Testis (tissue), 3 donors: ENCODE results near the gene CACNA2D4. TPM values are rescaled to one million over a fixed set of nuclear protein-coding genes. Genes with fewer than 3 reads are reported as not detected.

Experiments
- DNase-seq: peaks from one replicate; pipeline ENCODE4 v3.0.0-alpha.2; 2019
- H3K27ac ChIP-seq, 2 donors: fragments of 200-600 bp; sonication (generic); one replicate each; pipeline ENCODE4 v1.5.1; 2019
- H3K27me3 ChIP-seq: fragments of 200-600 bp; sonication (generic); one replicate; pipeline ENCODE4 v1.5.1; 2019
- H3K36me3 ChIP-seq: fragments of 200-600 bp; sonication (generic); one replicate; pipeline ENCODE4 v1.5.1; 2017; ENCODE audit warnings: low read depth; ENCODE audit errors: missing control alignments
- H3K4me1 ChIP-seq: fragments of 200-600 bp; sonication (generic); one replicate; pipeline ENCODE4 v1.5.1; 2019
- H3K4me3 ChIP-seq, 2 donors: fragments of 200-600 bp; sonication (generic); one replicate each; pipeline ENCODE4 v1.5.1; 2017 to 2019
- H3K9me3 ChIP-seq: fragments of 200-600 bp; sonication (generic); one replicate; pipeline ENCODE4 v1.5.1; 2017
- POLR2A ChIP-seq: fragments of 450-650 bp; IDR thresholded peaks from one replicate; pipeline ENCODE4 v1.6.1; 2017; ENCODE audit warnings: antibody characterized with exemption, mild to moderate bottlenecking, moderate library complexity
- WGBS, 2 donors: methylation state at CpG; one replicate each; pipeline ENCODE4 v1.1.5; 2018; 5-methylcytosine and 5-hydroxymethylcytosine counted together
- intact Hi-C: fragments of 100-400 bp; cut with DNase I; formaldehyde crosslinking; loops from one replicate; pipeline ENCODE4 v1.15.1; 2023; ENCODE audit warnings: low total_unique reads
- polyA plus RNA-seq: library from polyadenylated mRNA; stranded (reverse); fragments of 350-450 nt; fragmentation: Illumina TruSeq; extraction: RNeasy Lipid Tissue Mini Kit (QIAGEN cat#74804); gene quantifications from one replicate; pipeline ENCODE4 v1.2.3, GENCODE V29; 2014; ENCODE audit warnings: low read depth, low replicate concordance; ENCODE audit not compliant: insufficient read depth
- total RNA-seq, 2 donors: library from RNA; depleted of rRNA; stranded (reverse); fragments of >200 nt; gene quantifications; one replicate each; pipeline ENCODE4 v1.2.3, GENCODE V29; 2016
- TF ChIP-seq, protein P1 (sequence below), 3 experiments: fragments of 450-650 bp in 2 of 3; fragments of 200-600 bp in 1 of 3; sonication (generic) in 1 of 3; IDR thresholded peaks; one replicate each; pipeline ENCODE4 v1.5.1; 2016 to 2019; ENCODE audit warnings: antibody characterized with exemption in 3 of 3, mild to moderate bottlenecking in 2 of 3, moderate library complexity in 1 of 3

CACNA2D4 gene
- total and polyA plus RNA-seq, 3 donors from 2014 or later = 10.8 to 18.3 (median 15.8) TPM

DNA sequence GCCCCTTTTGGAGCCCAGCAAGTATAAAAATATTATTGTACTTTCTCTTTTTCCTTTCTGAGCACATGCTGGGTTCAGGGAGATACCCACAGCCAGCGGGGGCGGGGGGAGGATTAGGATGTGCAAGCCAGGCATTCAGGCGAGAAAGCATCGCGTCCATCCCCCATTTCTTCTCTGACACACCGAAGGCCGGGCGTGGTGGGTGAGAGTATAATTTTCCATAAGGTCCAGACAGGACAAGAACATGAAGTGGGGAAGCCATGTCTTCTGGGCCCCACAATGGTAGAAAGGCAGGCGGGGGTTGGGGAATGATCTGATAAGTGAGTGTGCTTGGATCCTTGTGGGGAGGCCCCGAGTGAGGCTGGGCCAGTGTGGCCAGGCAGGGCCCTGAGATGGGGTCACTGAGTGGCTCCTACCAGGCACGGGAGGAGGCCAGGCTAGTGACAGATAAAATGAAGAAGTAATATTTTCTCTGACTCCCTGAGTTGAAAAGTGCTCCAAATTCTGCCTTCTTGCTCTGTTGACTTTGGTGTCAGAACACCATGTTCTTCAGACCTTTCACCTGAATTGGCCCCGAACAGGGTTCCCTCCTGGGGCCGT is 108.8 kb downstream of the CACNA2D4 start:
- no peak overlapping the region for H3K4me3 ChIP-seq
- 86 to 88% methylated on average over 13 of the region's 13 CpGs for WGBS, 2 donors
- TF ChIP-seq, protein P1, sequence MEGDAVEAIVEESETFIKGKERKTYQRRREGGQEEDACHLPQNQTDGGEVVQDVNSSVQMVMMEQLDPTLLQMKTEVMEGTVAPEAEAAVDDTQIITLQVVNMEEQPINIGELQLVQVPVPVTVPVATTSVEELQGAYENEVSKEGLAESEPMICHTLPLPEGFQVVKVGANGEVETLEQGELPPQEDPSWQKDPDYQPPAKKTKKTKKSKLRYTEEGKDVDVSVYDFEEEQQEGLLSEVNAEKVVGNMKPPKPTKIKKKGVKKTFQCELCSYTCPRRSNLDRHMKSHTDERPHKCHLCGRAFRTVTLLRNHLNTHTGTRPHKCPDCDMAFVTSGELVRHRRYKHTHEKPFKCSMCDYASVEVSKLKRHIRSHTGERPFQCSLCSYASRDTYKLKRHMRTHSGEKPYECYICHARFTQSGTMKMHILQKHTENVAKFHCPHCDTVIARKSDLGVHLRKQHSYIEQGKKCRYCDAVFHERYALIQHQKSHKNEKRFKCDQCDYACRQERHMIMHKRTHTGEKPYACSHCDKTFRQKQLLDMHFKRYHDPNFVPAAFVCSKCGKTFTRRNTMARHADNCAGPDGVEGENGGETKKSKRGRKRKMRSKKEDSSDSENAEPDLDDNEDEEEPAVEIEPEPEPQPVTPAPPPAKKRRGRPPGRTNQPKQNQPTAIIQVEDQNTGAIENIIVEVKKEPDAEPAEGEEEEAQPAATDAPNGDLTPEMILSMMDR (IDR thresholded peaks at IDR 0.05) = no peak
- no peak for TF ChIP-seq POLR2A
- no peak overlapping the region for H3K27ac ChIP-seq
- intact Hi-C loops = loop anchor here (10.0 kb wide), 1 partner anchor 225 kb away; no protein-coding TSS in a partner anchor
- no peaks in the 10 kb centered on the region for H3K9me3 ChIP-seq
- no peaks in the 10 kb centered on the region for H3K4me1 ChIP-seq
- DNase-seq = no peak
- no peaks in the 10 kb centered on the region for H3K36me3 ChIP-seq
- H3K27me3 ChIP-seq = no peaks in the 10 kb centered on the region

DNA sequence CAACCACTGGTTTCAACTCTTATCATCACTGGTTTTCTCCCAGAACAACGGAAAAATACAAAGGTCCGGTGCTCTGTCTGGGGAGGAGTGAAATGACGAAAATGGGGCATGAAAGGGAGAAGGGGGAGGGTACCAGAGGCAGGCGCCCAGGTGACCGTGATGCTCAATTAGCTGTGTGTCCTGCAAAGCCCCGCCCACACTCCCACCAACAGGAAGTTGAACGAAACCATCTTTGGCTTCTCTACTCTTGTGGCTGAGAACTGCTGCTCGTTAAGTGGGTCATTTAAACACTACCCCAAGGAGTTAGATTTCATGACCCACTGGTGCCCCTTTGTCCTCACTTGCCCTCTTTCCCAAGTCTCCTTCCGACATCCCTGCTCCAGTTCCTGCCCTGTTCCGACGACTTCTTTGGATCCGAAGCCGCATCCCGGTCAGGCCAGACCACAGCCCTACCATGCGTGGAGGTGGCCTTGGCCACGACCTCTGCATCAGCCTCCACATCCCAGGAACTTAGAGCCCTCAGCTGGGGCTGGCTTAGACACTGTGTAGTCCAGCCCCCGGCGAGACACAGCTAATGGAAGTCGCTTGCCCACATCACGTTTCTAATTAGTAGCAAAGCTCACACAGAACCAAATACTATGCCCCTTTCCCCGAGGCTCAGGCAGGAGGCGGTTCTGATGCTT is 109.5 kb downstream of the CACNA2D4 start:
- Histone ChIP-seq H3K4me1 (no peaks in the 10 kb centered on the region), H3K4me3 (no peak overlapping the region), H3K27me3 (no peaks in the 10 kb centered on the region), H3K27ac (no peak overlapping the region), H3K9me3 (no peaks in the 10 kb centered on the region), H3K36me3 (no peaks in the 10 kb centered on the region)
- TF ChIP-seq, protein P1 (IDR thresholded peaks at IDR 0.05) = no peak
- TF ChIP-seq POLR2A = no peak
- 89 to 90% methylated on average over 22 of the region's 22 CpGs for WGBS, 2 donors
- no peak for DNase-seq
- intact Hi-C loops = loop anchor here (10.0 kb wide), 1 partner anchor 226 kb away; no protein-coding TSS in a partner anchor

GRCh38 chr12:1808036-1808797 is 110.2 kb downstream of the CACNA2D4 start:
- no peak overlapping the region for H3K27ac ChIP-seq
- no peaks in the 10 kb centered on the region for H3K27me3 ChIP-seq
- H3K4me3 ChIP-seq = no peak overlapping the region
- intact Hi-C loops = loop anchor here (10.0 kb wide), 1 partner anchor 227 kb away; no protein-coding TSS in a partner anchor
- no peaks in the 10 kb centered on the region for H3K9me3 ChIP-seq
- H3K36me3 ChIP-seq = no peaks in the 10 kb centered on the region
- TF ChIP-seq, protein P1 (IDR thresholded peaks at IDR 0.05) = no peak
- TF ChIP-seq POLR2A = no peak
- H3K4me1 ChIP-seq = no peaks in the 10 kb centered on the region
- DNase-seq = no peak
- 80 to 91% methylated on average over 19 of the region's 19 CpGs for WGBS, 2 donors

DNA sequence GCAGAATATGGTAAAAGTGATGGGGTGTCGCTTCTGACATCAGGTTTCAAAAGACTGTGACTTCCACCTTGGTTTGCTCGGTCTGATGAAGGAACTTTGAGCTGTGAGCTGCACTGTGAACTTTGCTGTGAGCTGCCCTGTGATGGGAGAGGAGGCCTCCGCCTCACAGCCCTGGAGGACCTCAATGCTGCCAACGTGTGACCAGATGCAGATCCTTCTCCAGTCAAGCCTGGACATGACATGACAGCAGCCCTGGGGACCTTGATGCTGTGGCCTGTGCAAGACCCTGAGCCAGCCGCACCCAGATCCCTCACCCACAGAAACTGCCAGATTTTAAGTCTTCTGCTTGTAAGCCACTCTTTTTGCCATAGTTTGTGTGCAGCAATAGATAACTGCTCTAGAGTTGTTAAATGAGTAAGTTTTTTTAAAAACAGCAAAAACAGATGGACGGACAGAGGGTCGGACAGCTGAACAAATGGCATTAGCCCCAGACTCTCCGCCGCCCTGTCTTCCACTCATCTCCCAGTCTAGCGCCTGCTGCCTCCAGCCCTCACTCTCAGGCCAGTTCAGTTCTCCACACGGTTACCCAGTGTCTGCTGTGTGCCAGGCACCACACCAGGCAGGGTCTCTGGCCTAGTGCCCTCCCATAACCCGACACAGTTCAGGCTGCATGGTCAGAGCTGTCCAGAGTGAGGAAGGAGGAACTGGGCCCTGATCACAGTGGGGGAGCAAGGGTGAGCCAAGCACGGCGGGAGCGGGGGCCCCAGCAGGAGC is 111.2 kb downstream of the CACNA2D4 start:
- WGBS, 2 donors = 90 to 92% methylated on average over 11 to 15 of the region's 15 CpGs
- H3K4me3 ChIP-seq = no peak overlapping the region
- no peaks in the 10 kb centered on the region for H3K9me3 ChIP-seq
- TF ChIP-seq, protein P1 (IDR thresholded peaks at IDR 0.05) = no peak
- TF ChIP-seq POLR2A = no peak
- intact Hi-C loops = loop anchor here (10.0 kb wide), 1 partner anchor 228 kb away; no protein-coding TSS in a partner anchor
- no peaks in the 10 kb centered on the region for H3K27me3 ChIP-seq
- no peak for DNase-seq
- H3K36me3 ChIP-seq = no peaks in the 10 kb centered on the region
- no peaks in the 10 kb centered on the region for H3K4me1 ChIP-seq
- no peak overlapping the region for H3K27ac ChIP-seq
